Inflammatory macrophage treated with lipopolysaccharide for 1 hour (primary cell): Measurements from ENCODE around the gene NFS1.
"Not testable (repeated sequence)": the region's sequence is repeated elsewhere in the genome, so short reads cannot be mapped to it uniquely, and the experiment has no call there.

Experiments
- DNase-seq, 2 donors: peaks; one replicate each; pipeline ENCODE4 v3.0.0-alpha.2; 2020 to 2022

Gene NFS1

GRCh38 chr20:35729283-35729807 lies 30.2 kb upstream of the NFS1 start:
- no peak for DNase-seq

GRCh38 chr20:35726842-35727711 lies 27.9 kb upstream of the NFS1 start:
- peak; percentile 44 to 48 for DNase-seq

GRCh38 chr20:35724321-35725230 lies 25.4 kb upstream of the NFS1 start:
- no peak for DNase-seq

GRCh38 chr20:35723652-35724320 lies 24.6 kb upstream of the NFS1 start:
- DNase-seq, result not testable (repeated sequence)

GRCh38 chr20:35723275-35723639 lies 24.1 kb upstream of the NFS1 start:
- DNase-seq, result not testable (repeated sequence)

GRCh38 chr20:35721621-35722020 lies 22.5 kb upstream of the NFS1 start:
- DNase-seq, result no peak

- DNase-seq, result no peak
Measured at GRCh38 chr20:35721219-35721618, 22.1 kb upstream of the NFS1 start.

- DNase-seq, result no peak
Measured at GRCh38 chr20:35720165-35721123, 21.3 kb upstream of the NFS1 start.

- no peak for DNase-seq
Measured at GRCh38 chr20:35719717-35720116, 20.6 kb upstream of the NFS1 start.

- DNase-seq, result no peak
Measured at GRCh38 chr20:35718972-35719635, 20.0 kb upstream of the NFS1 start.

GRCh38 chr20:35718321-35718720 lies 19.2 kb upstream of the NFS1 start:
- not testable (repeated sequence) for DNase-seq

GRCh38 chr20:35716330-35716729 lies 17.2 kb upstream of the NFS1 start:
- DNase-seq, result no peak

- DNase-seq, result no peak
Measured at GRCh38 chr20:35715652-35716051, 16.5 kb upstream of the NFS1 start.

- no peak for DNase-seq
Measured at GRCh38 chr20:35714127-35714526, 15.0 kb upstream of the NFS1 start.

- DNase-seq, result not testable (repeated sequence)
Measured at GRCh38 chr20:35713120-35713519, 14.0 kb upstream of the NFS1 start.

GRCh38 chr20:35711588-35712209 lies 12.5 kb upstream of the NFS1 start:
- no peak for DNase-seq

- DNase-seq, result no peak
Measured at GRCh38 chr20:35710884-35711587, 11.9 kb upstream of the NFS1 start.

- no peak for DNase-seq
Measured at GRCh38 chr20:35710039-35710438, 10.9 kb upstream of the NFS1 start.

GRCh38 chr20:35709259-35709658 lies 10.1 kb upstream of the NFS1 start:
- no peak for DNase-seq

GRCh38 chr20:35708502-35708901 lies 9.3 kb upstream of the NFS1 start:
- DNase-seq, result no peak
